CD4-positive, alpha-beta T cell treated with Interleukin-12 subunit alpha and Interleukin-12 subunit beta, for 1 hour (primary cell): ENCODE measurements around the gene ACTL7A.

Source experiments
- DNase-seq: peaks from one replicate; pipeline ENCODE4 v3.0.0-alpha.2; 2020

ACTL7A gene

DNA sequence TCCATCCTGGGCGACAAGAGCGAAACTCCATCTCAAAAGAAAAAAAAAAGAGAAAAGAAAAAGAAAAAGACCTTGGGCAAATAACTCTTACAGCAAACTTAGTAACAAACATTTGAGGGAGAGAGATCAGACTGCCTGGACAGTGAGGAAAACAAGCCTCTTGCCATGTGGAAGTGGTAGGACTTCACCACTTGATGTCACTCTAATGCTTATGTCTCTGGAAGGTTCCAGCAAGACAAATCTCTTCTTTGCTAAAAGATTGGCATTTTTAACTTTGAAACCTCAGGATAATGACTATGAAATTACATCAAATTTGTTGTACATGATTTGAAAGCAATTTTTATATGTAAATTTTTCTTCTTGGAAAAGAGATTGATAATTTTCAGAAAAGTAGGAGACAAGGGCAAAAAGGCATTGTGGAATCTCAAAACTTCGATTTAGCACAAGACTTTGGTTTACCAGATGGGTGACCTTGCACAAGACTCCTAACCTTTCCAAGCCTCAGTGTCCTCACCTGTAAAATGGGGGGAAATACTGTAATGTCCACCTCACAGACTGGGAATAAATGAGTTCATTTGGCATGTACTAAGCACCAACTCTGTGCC is 11.7 kb upstream of the ACTL7A start:
- DNase-seq, result no peak

DNA sequence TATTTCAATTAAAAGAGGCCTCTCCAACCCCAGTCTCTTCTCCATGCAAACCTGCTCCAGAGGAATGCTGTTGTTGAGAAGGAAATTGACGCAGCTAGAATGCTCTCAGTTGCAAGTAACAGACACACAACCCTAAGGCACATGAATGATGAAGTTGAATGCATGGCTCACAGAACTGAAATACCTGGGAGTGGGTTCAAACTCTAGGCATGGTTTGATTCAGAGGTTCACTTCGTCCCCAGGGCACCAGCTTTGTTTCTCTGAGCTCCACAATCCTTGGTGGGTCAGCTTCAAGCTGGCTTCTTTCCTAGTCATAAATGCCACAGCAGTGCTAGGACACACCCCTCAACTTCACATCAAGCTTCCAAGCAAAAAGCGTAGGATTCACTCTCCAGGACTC is 10.9 kb upstream of the ACTL7A start:
- no peak for DNase-seq

DNA sequence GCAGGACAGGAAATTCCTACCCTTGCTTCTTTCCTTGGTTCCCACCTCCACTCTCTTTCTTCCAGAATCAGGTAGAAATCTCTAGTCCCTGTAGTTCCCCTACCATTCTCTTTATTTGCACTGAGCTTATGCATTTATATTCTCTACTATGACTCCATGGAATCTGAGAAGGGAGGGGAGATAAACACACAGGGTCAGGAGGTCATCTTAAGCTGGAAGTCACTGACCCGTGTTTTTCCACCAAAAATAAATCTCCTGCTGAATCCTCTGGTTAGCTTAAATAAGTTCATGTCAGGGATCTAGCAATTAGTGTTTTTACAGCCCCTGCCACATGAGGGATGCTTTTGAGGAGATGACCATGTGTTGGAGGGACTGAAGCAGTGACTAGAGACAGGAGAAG is 10.0 kb upstream of the ACTL7A start:
- no peak for DNase-seq

DNA sequence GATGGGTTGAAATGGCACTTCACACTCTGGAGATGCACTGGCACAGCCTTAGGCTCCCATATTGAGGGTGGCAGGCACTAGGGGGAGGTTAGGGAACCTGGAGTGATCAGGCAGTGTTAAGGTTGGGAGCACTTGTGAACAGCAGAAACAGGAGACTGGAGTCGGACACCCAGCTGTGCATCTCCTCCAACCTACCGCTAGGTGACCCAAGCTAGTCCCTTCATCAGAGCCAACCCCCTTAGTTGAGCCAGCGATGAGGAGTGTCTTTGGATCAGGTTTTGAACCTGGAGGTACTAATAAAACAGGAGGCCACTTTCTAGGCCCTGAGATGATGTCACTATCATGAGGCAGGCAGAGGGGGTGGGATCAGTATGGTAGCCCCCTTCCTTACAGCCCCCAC is 8.0 kb upstream of the ACTL7A start:
- DNase-seq, result no peak

DNA sequence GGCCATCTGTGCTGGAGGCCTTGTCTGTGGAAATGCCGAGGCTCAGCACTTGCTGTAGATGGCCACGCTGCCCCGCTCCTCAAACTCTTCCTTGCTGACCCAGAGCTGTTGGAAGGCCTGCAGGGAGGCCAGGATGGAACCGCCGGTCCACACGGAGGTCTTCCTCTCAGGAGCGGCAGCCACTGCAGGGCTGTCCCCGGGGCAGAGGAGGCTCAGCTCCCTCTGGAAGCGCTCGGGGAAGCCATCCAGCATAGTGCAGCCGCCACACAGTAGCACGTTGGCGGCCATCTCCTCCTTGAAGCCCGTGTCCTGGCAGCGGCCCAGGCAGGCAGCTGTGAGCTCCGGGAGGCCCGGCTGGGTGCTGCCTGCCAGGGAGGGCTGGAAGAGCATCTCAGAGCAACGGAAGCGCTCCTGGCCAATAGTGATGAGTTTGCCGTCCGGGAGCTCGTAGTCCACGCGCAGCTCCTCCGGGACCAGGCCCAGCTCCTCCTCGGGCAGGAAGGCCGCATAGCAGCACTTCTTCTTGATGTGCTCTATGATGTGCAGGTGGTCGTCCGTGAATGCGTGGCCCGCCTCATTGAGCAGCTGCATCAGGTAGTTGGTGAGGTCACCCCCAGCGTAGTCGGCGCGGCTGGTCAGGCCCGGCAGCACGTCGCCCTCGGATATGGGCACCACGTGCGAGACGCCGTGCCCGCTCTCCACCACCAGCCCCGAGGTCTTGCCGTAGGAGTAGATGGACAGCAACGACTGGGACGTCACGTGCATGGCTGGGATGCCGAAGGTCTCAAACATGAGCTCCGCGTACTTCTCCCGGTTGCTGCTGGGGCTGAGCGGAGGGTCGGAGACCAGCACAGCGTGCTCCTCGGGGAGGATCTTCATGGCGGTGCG is 7.2 kb upstream of the ACTL7A start:
- no peak for DNase-seq

DNA sequence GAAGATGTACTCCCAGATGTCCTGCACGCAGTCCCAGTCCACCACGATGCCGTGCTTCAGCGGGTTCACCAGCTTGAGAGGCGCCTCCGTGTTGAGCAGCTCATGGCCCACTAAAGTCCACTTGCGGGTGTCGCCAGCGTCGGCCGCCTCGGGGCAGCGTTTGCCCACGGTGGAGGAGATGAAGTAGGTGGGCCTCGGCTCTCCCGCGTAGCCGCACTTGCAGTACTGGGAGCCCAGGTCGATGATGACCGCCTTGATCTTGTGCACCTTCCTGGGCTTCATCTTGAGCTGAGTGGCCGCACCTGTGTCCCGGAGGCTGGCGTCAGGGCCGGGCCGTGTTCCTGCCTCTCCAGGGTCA is 6.6 kb upstream of the ACTL7A start:
- DNase-seq, result no peak

DNA sequence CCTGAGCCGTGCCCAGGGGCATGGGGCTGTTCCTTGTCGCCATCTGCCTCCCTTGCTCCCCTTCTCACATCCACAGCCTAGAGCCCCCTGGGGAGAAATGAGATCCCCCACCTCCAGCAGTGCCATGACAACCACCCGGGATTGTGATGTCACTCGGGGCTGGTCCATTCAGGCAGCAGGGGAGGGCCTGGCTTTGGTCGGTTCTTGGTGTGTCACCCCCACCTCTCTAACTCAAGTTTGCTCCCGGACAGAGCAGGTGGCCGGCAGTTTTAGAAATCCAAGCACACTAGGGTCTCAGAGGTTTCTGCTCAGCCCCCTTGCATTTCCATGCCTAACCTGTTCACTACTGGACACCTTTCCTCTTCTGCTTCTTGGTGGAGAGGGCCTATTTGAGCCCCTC is 6.2 kb upstream of the ACTL7A start, which contains the start of gene ACTL7B:
Gene ACTL7B (minus strand): TSS at position 99 of the 400 bp plus-strand sequence. CDS start 56 bp downstream, at position 43.
- no peak for DNase-seq

DNA sequence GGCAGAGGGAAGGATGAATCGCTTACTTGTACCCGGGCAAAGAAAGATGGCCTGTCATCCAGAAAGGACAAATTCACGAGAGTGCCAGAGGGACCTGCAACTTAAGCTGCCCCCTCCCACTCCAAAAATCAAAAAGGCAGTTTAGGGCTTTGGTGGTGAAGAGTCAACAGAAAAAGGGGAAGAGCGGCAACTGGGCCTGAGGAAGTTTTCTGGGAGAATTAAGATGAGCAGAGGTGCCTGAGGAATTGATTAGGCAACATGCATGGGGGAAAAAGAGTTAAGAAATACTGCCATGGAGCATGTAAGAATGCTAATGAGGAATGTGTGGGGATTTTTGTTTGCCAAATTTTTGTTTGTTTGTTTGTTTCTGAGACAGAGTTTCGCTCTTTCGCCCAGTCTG is 4.5 kb upstream of the ACTL7A start:
- no peak for DNase-seq

DNA sequence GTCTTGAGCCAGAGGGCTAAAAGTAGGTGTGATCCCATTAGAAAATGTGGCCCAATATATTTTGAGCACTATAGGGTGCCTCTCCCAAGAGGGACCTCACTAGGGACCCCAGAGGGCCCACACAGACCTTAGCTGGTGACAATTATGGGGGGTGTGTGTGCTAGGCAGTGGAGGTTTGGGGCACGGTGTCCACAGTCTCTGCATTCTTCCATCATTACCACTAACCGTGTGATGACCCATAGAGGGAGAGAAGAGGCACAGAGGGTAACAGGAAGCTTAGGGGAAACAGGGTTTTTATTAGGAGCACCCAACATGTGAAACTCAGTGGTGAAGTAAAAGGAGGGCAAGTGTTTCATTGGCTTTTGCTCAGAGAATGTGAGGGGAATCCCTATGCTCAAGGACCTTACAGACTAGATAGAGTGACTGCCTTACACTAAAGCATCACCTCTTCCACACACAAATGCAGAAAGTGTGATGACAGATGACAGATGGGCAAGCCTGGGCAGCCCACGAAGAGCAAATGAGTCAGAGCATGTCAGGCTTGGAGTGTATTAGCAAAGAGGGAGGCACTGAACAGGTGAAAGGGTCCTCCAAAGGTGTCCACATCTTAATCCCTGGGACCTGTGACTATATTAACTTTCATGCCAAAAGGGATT is 2.5 kb upstream of the ACTL7A start:
- DNase-seq, result no peak

DNA sequence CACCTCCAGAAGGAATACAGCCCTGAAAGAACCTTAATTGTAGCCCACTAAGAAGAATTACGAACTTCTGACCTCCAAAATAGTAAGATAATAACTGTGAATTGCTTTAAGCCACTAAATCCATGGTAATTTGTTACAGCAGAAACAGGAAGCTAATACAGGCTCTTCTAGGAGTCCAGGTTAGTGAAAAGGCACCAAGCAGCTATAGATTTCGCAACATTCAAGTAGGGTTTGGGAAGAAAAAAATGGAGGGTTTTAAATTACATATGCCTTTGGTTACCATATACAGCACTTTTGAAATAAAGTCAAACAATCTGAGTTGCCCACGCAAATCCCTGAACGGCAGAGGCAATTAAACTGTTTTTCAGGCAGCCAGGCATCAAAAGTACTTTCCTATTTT is 1.7 kb upstream of the ACTL7A start:
- DNase-seq, result no peak

DNA sequence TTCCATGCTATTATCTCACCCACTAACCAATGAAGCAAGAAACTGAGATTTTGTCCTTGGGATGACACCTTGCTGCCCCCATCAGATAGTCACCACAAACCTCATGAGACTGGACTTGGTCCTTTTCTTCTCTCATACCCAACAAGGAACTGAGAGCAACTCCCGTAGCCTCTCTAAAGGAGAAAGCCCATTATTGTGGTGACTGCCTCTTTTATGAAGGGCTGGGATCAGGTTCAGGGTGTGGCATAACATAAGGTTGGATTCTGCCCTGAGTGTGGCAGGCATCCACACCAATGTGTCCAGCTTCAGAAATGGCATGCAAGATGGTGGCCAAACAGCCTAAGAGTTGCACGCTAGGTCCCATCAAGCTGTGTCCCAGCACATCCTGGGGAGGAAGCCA is 1.3 kb upstream of the ACTL7A start:
- no peak for DNase-seq

DNA sequence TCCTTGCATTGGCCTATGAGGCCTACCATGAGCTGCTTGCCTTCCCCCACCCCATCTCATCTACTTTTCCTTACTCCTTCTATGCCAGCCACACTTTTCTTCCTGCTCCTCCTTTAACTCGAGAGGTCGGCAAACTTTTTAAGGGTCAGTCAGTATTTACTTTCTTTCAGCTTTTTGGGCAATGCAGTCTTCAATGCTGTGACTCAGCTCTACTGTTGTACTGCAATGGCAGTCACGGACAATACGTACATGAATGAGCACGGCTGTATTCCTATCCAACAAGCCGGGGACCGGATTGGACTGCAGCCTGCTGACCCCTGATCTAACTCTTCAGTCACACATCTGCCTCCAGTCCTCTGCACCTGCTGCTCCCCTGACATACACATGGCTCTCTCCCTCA is 602 bp upstream of the ACTL7A start:
- DNase-seq, result no peak

DNA sequence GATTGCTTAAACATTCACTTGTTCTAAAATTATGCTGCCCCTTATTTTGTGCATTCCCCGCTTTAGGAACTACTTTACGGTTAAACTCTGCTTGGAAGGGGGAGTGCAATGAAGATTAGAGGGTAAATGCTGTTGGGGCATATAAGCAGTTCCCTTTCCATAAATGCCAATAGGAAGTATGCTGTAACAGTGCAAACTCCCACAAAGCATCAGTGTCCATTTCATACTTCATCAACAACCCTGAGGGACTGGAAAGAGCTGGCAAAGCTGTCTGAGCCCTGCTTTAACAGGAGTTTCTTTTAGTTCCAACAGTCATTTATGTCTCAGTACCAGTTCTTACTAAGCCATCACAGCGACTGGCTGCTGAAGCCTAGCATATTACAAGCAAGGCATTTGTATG is 1.8 kb downstream of the ACTL7A start:
- DNase-seq, result no peak

DNA sequence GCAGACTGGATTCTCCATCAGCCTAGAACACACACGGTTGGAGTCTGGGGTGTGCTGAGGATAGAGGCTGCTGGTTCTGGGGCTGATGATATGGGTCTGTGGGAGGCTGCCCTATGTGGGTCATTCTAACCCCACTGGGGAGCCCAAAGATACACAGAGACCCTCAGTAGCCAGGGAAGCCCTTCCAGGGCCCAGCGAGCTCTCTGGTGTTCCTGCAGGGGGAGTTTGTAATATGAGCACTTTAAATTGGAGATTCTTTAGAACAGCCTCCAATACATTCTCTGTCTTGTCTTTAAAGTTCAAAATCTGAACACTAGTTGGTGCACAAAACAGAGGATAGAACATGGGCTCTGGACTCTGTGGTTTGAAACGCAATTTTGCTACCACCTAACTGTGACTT is 2.4 kb downstream of the ACTL7A start:
- DNase-seq, result no peak

DNA sequence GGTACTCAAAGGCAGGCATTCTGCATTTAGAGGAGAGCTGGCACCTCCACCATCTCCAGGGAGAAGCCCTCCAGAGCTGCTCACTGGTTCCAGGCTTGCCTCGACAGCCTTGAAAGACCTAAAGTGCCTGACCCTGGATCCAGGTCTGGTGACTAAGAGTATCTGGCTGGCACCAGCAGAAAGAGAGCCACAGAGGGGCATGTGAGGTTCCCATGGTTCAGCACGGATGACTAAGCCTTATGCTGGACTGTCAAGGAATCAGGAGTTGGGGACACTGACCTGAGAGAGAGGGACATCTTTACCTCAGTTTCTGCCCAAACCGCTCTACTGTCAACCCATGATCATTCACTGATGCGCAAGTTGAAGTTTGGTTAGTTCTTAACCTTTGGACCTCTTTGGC is 3.0 kb downstream of the ACTL7A start:
- DNase-seq, result no peak

DNA sequence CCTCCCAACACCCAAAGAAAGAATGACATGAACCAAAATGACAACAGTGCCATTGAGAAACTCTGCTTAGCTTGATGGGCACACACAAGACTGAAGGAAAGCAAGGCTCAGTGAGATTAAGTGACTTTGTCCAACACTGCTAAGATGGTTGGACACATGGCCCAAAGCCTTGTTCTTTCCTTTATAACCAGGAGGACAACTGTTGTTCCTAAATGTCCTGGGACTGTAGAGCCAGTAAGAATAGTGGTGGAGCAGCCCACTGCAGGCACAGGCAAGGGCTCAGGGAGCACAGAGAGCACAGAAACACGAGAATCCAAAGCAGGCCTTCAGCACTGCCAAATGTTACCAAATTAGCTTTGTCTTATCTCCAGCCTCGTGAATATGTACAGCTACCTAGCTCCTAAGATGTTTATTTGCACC is 3.9 kb downstream of the ACTL7A start:
- DNase-seq, result no peak

DNA sequence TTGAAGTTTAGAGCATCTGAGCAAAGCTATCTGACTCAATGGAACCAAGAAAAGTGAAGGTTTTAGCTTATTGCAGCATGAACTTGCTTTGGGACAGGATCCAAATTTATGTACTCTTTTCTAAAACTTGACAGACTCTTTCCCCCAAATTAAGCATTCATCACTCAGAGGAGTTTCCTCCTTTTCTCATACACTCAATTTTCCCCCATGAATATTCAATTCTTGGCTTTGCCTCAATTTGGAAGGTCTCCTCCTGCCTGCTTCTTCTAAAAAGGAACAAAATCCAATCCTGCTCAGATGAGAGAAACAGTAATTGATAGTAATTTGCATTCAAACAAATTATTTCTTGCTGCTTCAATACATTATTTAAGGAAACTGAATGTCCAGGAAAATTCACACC is 5.0 kb downstream of the ACTL7A start:
- DNase-seq, result no peak

DNA sequence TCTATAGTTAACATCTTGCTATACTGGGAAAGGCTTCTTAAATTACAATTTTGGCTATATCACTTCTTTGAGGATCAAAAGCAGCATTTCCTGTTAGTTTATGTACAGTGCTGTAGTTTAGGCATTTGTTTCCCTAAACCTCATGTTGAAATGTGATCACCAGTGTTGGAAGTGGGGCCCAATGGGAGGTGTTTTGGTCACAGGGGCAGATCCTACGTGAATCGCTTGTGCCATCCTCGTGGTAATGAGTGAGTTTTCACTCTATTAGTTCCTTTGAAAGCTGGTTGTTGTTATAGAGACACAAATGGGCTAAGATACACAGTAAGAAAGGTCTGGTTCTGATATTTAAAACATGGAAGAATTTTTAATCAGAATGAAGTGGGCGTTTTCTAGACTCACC is 5.8 kb downstream of the ACTL7A start:
- no peak for DNase-seq

DNA sequence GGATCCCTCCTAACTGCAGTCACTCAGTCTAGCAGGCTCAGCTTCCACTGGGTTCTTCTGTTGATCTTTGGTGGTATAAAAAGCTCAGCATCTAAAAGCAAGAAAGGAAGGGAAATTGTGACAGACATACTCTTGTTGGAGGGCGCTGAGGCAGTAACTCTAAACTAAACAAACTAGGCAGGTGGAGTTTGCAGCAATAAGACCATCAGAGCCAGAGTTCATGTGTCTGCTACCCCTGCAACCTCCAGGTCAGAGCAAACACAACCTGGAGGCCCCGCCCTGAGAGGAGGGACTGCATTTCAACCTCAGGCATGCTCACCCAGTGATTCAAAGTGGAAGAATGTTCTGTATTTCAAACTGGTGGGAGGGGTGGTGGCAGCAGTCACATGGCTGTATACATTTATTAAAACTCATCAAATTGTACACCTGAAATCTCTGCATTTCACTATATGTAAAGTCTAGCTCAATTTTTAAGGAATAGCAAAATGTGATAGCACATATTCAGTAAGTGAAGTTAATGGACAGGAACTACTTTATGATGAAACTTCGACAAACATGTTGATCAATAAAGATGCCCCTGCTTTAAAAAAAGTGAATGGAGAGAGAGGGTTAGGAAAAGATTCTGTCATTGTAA is 7.1 kb downstream of the ACTL7A start:
- no peak for DNase-seq

DNA sequence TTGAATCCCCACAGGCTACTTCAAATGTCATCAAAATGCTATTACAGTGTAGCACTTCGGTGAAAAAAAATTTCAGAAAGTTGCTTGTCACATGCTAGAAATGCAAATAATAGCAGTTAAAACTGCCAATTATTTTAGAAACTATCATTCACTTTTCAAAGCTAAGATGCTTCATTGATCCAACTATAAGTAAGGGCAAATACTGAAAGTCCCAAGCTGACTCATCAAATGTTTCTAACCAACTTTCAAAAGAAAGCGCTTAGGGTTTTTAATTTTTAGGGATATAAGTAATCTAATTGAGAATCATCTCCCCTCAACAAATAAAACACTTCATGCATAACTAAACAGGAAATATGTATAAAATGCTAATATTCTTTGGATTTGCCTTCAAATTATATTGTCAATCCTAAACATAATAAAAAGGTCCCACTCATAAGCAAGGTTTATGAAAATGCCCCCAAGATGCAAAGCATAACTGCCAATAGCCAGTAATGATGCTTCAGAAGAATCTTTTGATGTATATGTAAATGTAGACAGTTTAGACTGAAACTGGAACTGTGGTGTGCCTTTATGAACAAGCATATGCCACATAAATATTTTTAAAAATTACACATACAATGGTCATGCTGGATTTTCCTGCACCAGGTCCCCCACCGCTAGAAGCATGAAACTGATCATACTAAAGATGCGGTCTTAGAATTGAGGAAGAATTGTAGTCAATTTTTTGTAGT is 12.2 kb downstream of the ACTL7A start:
- DNase-seq, result no peak

DNA sequence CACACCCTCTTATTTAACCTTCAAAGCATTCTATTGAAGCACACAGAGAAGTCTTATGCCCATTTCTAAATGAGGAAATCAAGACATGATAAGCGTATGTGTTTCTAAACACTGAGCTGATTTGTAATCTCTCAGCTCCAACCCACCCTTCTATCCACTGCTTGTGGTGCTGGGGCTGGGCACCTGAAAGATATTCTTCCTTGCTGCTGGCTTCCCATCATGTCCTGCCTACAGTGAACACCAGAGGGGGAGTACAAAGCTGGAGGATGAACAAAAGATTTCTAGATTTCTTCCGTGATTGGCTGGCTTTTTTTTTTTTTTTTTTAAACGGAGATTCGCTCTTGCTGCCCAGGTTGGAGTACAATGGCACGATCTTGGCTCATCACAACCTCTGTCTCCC is 14.4 kb downstream of the ACTL7A start:
- no peak for DNase-seq

DNA sequence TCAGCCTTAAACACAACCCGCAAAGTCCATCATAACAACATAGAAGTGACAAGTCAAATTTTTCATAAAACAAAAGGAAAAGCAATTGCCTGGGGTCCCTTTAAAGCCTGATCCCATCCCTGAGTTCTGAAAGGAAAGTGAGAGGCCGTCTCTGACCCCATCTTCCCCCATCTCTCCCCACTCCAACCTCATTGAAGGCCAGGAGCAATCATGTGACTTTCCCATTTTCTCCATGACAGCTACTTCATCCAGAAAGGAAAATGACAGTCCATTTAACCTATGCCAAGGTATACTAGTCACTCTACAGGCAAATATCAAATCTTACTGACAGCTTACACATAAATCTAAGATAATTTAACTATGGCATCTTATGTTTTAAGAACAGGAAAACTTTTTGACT is 15.5 kb downstream of the ACTL7A start:
- DNase-seq, result no peak

DNA sequence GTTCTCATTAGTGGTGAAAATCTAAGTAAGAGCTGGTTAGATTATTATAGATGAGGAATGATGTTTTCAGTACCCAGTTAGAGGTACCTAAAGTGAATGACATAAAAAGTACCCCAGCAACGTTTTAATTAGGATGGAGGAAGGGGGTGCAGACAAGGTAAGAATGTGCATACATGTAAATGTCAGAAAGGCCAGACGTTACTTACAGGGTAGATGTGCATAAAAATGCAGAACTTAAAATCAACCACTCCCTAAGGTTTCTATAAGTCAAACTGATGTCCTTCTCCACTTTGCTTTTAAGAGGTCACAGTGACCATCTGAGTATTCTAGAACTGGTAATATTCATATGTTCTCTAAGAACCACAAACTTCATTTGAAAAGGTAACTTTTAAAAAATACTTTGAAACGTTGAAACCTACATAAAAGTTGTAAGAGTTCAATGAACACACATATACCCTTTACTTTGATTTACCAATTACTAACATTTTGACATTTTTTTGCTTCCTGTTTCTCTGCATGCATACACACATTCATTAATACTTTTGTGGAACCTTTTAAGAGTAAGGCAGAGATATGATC is 18.8 kb downstream of the ACTL7A start:
- no peak for DNase-seq
